Erythroblast (primary cell): Measurements from ENCODE around the gene CHRM1.

Experiments
- GATA1 ChIP-seq: IDR thresholded peaks from 2 replicates; pipeline ENCODE4 v1.6.1; 2011; ENCODE audit warnings: low read depth, mild to moderate bottlenecking, control low read depth, low read length, moderate library complexity
- POLR2A ChIP-seq: IDR thresholded peaks from 2 replicates; pipeline ENCODE4 v1.6.1; 2011; ENCODE audit warnings: mild to moderate bottlenecking, low read length

- TF ChIP-seq POLR2A (no peak), GATA1 (no peak)
These were observed 6.7 kb downstream of the CHRM1 start for GRCh38 chr11:62914416-62914815.
